GM23338 (cell line): ENCODE measurements around the gene ABCD1. TPM values are rescaled to one million over a fixed set of nuclear protein-coding genes. Genes with fewer than 3 reads are reported as not detected.

Source experiments
- ATAC-seq: fragments of 200-7000 bp; cut with Tn5 transposase; 3 replicates; pipeline ENCODE4 v1.9.1; 2020
- DNase-seq: peaks from one replicate; pipeline ENCODE4 v3.0.0-alpha.2; 2015; ENCODE audit warnings: low spot score
- H2AFZ ChIP-seq: fragments of 200-600 bp; sonication (generic); 2 replicates; pipeline ENCODE4 v1.8.0; 2016; ENCODE audit warnings: antibody characterized with exemption, mild to moderate bottlenecking, moderate library complexity
- H3F3A ChIP-seq: fragments of 200-600 bp; sonication (generic); replicated peaks from 2 replicates; pipeline ENCODE4 v1.8.0; 2017; ENCODE audit warnings: antibody characterized with exemption, mixed run types, low read depth
- H3K27ac ChIP-seq: fragments of 200-600 bp; sonication (generic); 2 replicates; pipeline ENCODE4 v1.6.1; 2016; ENCODE audit warnings: low read depth
- H3K27me3 ChIP-seq: fragments of 200-600 bp; sonication (generic); 2 replicates; pipeline ENCODE4 v1.8.0; 2016; ENCODE audit warnings: mild to moderate bottlenecking, mixed run types, moderate library complexity; ENCODE audit not compliant: insufficient read depth
- H3K36me3 ChIP-seq: fragments of 200-600 bp; sonication (generic); 2 replicates; pipeline ENCODE4 v1.8.0; 2016; ENCODE audit warnings: mild to moderate bottlenecking; ENCODE audit not compliant: insufficient read depth
- H3K4me1 ChIP-seq: fragments of 200-600 bp; sonication (generic); 2 replicates; pipeline ENCODE4 v1.8.0; 2016; ENCODE audit warnings: mild to moderate bottlenecking, moderate library complexity; ENCODE audit not compliant: insufficient read depth
- H3K4me2 ChIP-seq: fragments of 200-600 bp; sonication (generic); 2 replicates; pipeline ENCODE4 v1.7.1; 2017; ENCODE audit warnings: mixed run types
- H3K4me3 ChIP-seq: fragments of 200-600 bp; sonication (generic); 2 replicates; pipeline ENCODE4 v1.6.1; 2016; ENCODE audit warnings: mixed run types
- H3K79me2 ChIP-seq: fragments of 200-600 bp; sonication (generic); replicated peaks from 2 replicates; pipeline ENCODE4 v1.8.0; 2017; ENCODE audit warnings: mild to moderate bottlenecking; ENCODE audit not compliant: insufficient read depth
- H3K9me2 ChIP-seq: fragments of 200-600 bp; sonication (generic); 2 replicates; pipeline ENCODE4 v1.8.0; 2017; ENCODE audit not compliant: insufficient read depth
- H4K20me1 ChIP-seq: fragments of 200-600 bp; sonication (generic); replicated peaks from 2 replicates; pipeline ENCODE4 v1.8.0; 2017; ENCODE audit warnings: mild to moderate bottlenecking; ENCODE audit not compliant: insufficient read depth
- H3K27ac Mint-ChIP-seq: 2 replicates; pipeline ENCODE4 v1.8.0; 2020; ENCODE audit warnings: inconsistent platforms, mild to moderate bottlenecking, moderate library complexity, mixed read lengths
- H3K27me3 Mint-ChIP-seq: 3 replicates; pipeline ENCODE4 v1.8.0; 2022; ENCODE audit warnings: low read depth, mild to moderate bottlenecking, moderate library complexity, mixed read lengths, inconsistent platforms; ENCODE audit not compliant: insufficient read depth, poor library complexity
- H3K36me3 Mint-ChIP-seq: 3 replicates; pipeline ENCODE4 v1.8.0; 2021; ENCODE audit warnings: low read depth, mild to moderate bottlenecking, inconsistent platforms, moderate library complexity, mixed read lengths
- H3K4me1 Mint-ChIP-seq: 3 replicates; pipeline ENCODE4 v1.8.0; 2020; ENCODE audit warnings: mild to moderate bottlenecking, inconsistent platforms, mixed read lengths
- H3K4me3 Mint-ChIP-seq: 3 replicates; pipeline ENCODE4 v1.8.0; 2021; ENCODE audit warnings: moderate library complexity, mild to moderate bottlenecking, inconsistent platforms, mixed read lengths
- H3K9me3 Mint-ChIP-seq: 3 replicates; pipeline ENCODE4 v1.8.0; 2020; ENCODE audit warnings: moderate library complexity, mild to moderate bottlenecking, inconsistent platforms, mixed read lengths
- CREB1 ChIP-seq: fragments of 250-450 bp; sonication (Bioruptor Pico); IDR thresholded peaks from 2 replicates; pipeline ENCODE4 v1.5.0; 2020; ENCODE audit warnings: low read depth, mild to moderate bottlenecking, moderate library complexity
- CTCF ChIP-seq, 2 experiments: fragments of 200-600 bp in 1 of 2; sonication (generic) in 1 of 2; conservative IDR thresholded peaks; 2 replicates each; pipeline versions ENCODE4 v1.5.1 to v1.6.1; 2016 to 2017; ENCODE audit warnings: antibody characterized with exemption in 2 of 2, low read depth in 2 of 2, mild to moderate bottlenecking in 2 of 2, moderate library complexity in 1 of 2
- ETS1 ChIP-seq: IDR thresholded peaks from 2 replicates; pipeline ENCODE4 v1.6.1; 2016; ENCODE audit warnings: antibody characterized with exemption
- EZH2 ChIP-seq: fragments of 200-600 bp; sonication (generic); IDR thresholded peaks from one replicate; pipeline ENCODE4 v1.8.0; 2017; ENCODE audit warnings: antibody characterized with exemption, mild to moderate bottlenecking, low read depth; ENCODE audit not compliant: unreplicated experiment
- EZH2phosphoT487 ChIP-seq: fragments of 200-600 bp; sonication (generic); IDR thresholded peaks from one replicate; pipeline ENCODE4 v1.8.1; 2018; ENCODE audit warnings: antibody characterized with exemption; ENCODE audit not compliant: unreplicated experiment
- JUNB ChIP-seq: IDR thresholded peaks from one replicate; pipeline ENCODE4 v1.6.1; 2016; ENCODE audit warnings: antibody characterized with exemption; ENCODE audit not compliant: unreplicated experiment
- NANOG ChIP-seq: IDR thresholded peaks from 2 replicates; pipeline ENCODE4 v1.6.1; 2016; ENCODE audit warnings: antibody characterized with exemption, borderline replicate concordance
- POLR2AphosphoS5 ChIP-seq: IDR thresholded peaks from 2 replicates; pipeline ENCODE4 v1.6.1; 2016; ENCODE audit warnings: antibody characterized with exemption, low read depth
- STAT1 ChIP-seq: IDR thresholded peaks from one replicate; pipeline ENCODE4 v1.6.1; 2016; ENCODE audit warnings: antibody characterized with exemption; ENCODE audit not compliant: unreplicated experiment
- ZNF114 ChIP-seq: fragments of 250-450 bp; sonication (Bioruptor Pico); IDR thresholded peaks from 2 replicates; pipeline ENCODE4 v1.5.0; 2020; ENCODE audit warnings: mild to moderate bottlenecking, moderate library complexity
- ZNF331 ChIP-seq: fragments of 250-450 bp; sonication (Bioruptor Pico); IDR thresholded peaks from 2 replicates; pipeline ENCODE4 v1.5.0; 2020; ENCODE audit warnings: low read depth, mild to moderate bottlenecking, moderate library complexity
- polyA plus RNA-seq: library from polyadenylated mRNA; unstranded; fragments of >200 nt; fragmentation: Nextera tagmentation; extraction: Ambion mirVana; gene quantifications from 2 replicates; pipeline ENCODE4 v1.2.1, GENCODE V29; 2016
- total RNA-seq: library from RNA; depleted of rRNA; stranded (reverse); fragments of >200 nt; shearing (Covaris generic); gene quantifications from 2 replicates; pipeline ENCODE4 v1.2.3, GENCODE V29; 2014
- TF ChIP-seq, protein P1 (sequence below): fragments of 250-450 bp; sonication (Bioruptor Pico); IDR thresholded peaks from 2 replicates; pipeline ENCODE4 v1.5.0; 2020; ENCODE audit warnings: mild to moderate bottlenecking, moderate library complexity
- TF ChIP-seq, protein P2 (sequence below): IDR thresholded peaks from one replicate; pipeline ENCODE4 v1.6.1; 2018; ENCODE audit warnings: antibody characterized with exemption; ENCODE audit not compliant: unreplicated experiment

The ABCD1 gene
- total and polyA plus RNA-seq, 2 experiments from 2014 or later = 2.4 to 8.9 TPM

- Histone ChIP-seq H3K79me2 (peaks cover 21% of the 10 kb centered on the region), H2AFZ (no peak overlapping the region), H3K27me3 (no peaks in the 10 kb centered on the region), H3K4me2 (no peak overlapping the region), H3K4me1 (no peaks in the 10 kb centered on the region), H3F3A (no peaks in the 10 kb centered on the region), H3K9me2 (no peaks in the 10 kb centered on the region), H4K20me1 (no peaks in the 10 kb centered on the region), H3K27ac (no peak overlapping the region), H3K36me3 (no peaks in the 10 kb centered on the region), H3K4me3 (no peak overlapping the region)
- no peak for DNase-seq
- no peak overlapping the region for H3K27ac Mint-ChIP-seq
- H3K36me3 Mint-ChIP-seq = peaks cover 6% of the 10 kb centered on the region; the same call in 1 of the 3 replicates
- no peak for TF ChIP-seq EZH2
- no peak for TF ChIP-seq CREB1 (CRISPR knock-in tag)
- TF ChIP-seq, protein P1, sequence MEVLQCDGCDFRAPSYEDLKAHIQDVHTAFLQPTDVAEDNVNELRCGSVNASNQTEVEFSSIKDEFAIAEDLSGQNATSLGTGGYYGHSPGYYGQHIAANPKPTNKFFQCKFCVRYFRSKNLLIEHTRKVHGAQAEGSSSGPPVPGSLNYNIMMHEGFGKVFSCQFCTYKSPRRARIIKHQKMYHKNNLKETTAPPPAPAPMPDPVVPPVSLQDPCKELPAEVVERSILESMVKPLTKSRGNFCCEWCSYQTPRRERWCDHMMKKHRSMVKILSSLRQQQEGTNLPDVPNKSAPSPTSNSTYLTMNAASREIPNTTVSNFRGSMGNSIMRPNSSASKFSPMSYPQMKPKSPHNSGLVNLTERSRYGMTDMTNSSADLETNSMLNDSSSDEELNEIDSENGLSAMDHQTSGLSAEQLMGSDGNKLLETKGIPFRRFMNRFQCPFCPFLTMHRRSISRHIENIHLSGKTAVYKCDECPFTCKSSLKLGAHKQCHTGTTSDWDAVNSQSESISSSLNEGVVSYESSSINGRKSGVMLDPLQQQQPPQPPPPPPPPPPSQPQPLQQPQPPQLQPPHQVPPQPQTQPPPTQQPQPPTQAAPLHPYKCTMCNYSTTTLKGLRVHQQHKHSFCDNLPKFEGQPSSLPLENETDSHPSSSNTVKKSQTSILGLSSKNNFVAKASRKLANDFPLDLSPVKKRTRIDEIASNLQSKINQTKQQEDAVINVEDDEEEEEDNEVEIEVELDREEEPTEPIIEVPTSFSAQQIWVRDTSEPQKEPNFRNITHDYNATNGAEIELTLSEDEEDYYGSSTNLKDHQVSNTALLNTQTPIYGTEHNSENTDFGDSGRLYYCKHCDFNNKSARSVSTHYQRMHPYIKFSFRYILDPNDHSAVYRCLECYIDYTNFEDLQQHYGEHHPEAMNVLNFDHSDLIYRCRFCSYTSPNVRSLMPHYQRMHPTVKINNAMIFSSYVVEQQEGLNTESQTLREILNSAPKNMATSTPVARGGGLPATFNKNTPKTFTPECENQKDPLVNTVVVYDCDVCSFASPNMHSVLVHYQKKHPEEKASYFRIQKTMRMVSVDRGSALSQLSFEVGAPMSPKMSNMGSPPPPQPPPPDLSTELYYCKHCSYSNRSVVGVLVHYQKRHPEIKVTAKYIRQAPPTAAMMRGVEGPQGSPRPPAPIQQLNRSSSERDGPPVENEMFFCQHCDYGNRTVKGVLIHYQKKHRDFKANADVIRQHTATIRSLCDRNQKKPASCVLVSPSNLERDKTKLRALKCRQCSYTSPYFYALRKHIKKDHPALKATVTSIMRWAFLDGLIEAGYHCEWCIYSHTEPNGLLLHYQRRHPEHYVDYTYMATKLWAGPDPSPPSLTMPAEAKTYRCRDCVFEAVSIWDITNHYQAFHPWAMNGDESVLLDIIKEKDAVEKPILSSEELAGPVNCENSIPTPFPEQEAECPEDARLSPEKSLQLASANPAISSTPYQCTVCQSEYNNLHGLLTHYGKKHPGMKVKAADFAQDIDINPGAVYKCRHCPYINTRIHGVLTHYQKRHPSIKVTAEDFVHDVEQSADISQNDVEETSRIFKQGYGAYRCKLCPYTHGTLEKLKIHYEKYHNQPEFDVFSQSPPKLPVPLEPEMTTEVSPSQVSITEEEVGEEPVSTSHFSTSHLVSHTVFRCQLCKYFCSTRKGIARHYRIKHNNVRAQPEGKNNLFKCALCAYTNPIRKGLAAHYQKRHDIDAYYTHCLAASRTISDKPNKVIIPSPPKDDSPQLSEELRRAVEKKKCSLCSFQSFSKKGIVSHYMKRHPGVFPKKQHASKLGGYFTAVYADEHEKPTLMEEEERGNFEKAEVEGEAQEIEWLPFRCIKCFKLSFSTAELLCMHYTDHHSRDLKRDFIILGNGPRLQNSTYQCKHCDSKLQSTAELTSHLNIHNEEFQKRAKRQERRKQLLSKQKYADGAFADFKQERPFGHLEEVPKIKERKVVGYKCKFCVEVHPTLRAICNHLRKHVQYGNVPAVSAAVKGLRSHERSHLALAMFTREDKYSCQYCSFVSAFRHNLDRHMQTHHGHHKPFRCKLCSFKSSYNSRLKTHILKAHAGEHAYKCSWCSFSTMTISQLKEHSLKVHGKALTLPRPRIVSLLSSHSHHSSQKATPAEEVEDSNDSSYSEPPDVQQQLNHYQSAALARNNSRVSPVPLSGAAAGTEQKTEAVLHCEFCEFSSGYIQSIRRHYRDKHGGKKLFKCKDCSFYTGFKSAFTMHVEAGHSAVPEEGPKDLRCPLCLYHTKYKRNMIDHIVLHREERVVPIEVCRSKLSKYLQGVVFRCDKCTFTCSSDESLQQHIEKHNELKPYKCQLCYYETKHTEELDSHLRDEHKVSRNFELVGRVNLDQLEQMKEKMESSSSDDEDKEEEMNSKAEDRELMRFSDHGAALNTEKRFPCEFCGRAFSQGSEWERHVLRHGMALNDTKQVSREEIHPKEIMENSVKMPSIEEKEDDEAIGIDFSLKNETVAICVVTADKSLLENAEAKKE (CRISPR knock-in tag) = no peak
- TF ChIP-seq, protein P2, sequence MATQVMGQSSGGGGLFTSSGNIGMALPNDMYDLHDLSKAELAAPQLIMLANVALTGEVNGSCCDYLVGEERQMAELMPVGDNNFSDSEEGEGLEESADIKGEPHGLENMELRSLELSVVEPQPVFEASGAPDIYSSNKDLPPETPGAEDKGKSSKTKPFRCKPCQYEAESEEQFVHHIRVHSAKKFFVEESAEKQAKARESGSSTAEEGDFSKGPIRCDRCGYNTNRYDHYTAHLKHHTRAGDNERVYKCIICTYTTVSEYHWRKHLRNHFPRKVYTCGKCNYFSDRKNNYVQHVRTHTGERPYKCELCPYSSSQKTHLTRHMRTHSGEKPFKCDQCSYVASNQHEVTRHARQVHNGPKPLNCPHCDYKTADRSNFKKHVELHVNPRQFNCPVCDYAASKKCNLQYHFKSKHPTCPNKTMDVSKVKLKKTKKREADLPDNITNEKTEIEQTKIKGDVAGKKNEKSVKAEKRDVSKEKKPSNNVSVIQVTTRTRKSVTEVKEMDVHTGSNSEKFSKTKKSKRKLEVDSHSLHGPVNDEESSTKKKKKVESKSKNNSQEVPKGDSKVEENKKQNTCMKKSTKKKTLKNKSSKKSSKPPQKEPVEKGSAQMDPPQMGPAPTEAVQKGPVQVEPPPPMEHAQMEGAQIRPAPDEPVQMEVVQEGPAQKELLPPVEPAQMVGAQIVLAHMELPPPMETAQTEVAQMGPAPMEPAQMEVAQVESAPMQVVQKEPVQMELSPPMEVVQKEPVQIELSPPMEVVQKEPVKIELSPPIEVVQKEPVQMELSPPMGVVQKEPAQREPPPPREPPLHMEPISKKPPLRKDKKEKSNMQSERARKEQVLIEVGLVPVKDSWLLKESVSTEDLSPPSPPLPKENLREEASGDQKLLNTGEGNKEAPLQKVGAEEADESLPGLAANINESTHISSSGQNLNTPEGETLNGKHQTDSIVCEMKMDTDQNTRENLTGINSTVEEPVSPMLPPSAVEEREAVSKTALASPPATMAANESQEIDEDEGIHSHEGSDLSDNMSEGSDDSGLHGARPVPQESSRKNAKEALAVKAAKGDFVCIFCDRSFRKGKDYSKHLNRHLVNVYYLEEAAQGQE = no peak
- no peak for TF ChIP-seq ZNF331 (CRISPR knock-in tag)
- TF ChIP-seq ZNF114 (CRISPR knock-in tag) = no peak
- TF ChIP-seq POLR2AphosphoS5 = no peak
- TF ChIP-seq CTCF (conservative IDR thresholded peaks at IDR 0.05; ENCODE audit: low read depth in 2 of 2) = no peak
- no peak for TF ChIP-seq NANOG
- no peak for TF ChIP-seq EZH2phosphoT487
- TF ChIP-seq ETS1 = no peak
- TF ChIP-seq STAT1 = no peak
- no peak for TF ChIP-seq JUNB
- no peak for ATAC-seq
- no peak overlapping the region for H3K4me3 Mint-ChIP-seq
- peaks cover 7% of the 10 kb centered on the region for H3K4me1 Mint-ChIP-seq
- peaks cover 2% of the 10 kb centered on the region for H3K27me3 Mint-ChIP-seq
- H3K9me3 Mint-ChIP-seq = no peaks in the 10 kb centered on the region
Observed at GRCh38 chrX:153789654-153790053, 65.0 kb downstream of the ABCD1 start.
